Breast epithelium (tissue), 4 donors: ENCODE results near the gene CABLES2. TPM values are rescaled to one million over a fixed set of nuclear protein-coding genes. Genes with fewer than 3 reads are reported as not detected.

Source experiments
- DNase-seq, 2 donors: peaks; one replicate each; pipeline ENCODE4 v3.0.0-alpha.2; 2019; ENCODE audit warnings: low spot score in 2 of 2
- H3K27ac ChIP-seq, 2 donors: fragments of 200-600 bp; sonication (generic) in 1 of 2; one replicate each; pipeline ENCODE4 v1.5.1; 2016 to 2019; ENCODE audit warnings: mild to moderate bottlenecking in 1 of 2
- H3K27me3 ChIP-seq, 2 donors: fragments of 200-600 bp; sonication (generic) in 1 of 2; one replicate each; pipeline versions ENCODE4 v1.5.1 to v1.6.0; 2017 to 2019; ENCODE audit warnings: control low read depth in 1 of 2, mild to moderate bottlenecking in 1 of 2
- H3K36me3 ChIP-seq: fragments of 200-600 bp; one replicate; pipeline ENCODE4 v1.5.1; 2019
- H3K4me1 ChIP-seq, 2 donors: fragments of 200-600 bp; sonication (generic); one replicate each; pipeline ENCODE4 v1.5.1; 2016 to 2019; ENCODE audit warnings: control low read depth in 1 of 2
- H3K4me3 ChIP-seq, 3 donors: fragments of 200-600 bp; sonication (generic); 1 replicate in 2 of 3; 2 replicates in 1 of 3; pipeline ENCODE4 v1.5.1; 2016 to 2019; ENCODE audit warnings: mild to moderate bottlenecking in 3 of 3, moderate library complexity in 2 of 3
- H3K9me3 ChIP-seq, 2 donors: fragments of 200-600 bp; sonication (generic) in 1 of 2; one replicate each; pipeline ENCODE4 v1.5.1; 2016 to 2019; ENCODE audit warnings: control low read depth in 1 of 2
- CTCF ChIP-seq, 3 donors: fragments of 450-650 bp; IDR thresholded peaks; one replicate each; pipeline ENCODE4 v1.5.1; 2016 to 2017; ENCODE audit warnings: antibody characterized with exemption in 3 of 3, mild to moderate bottlenecking in 3 of 3, moderate library complexity in 3 of 3
- POLR2A ChIP-seq: fragments of 450-650 bp; IDR thresholded peaks from one replicate; pipeline ENCODE4 v1.6.1; 2016; ENCODE audit warnings: antibody characterized with exemption, mild to moderate bottlenecking, moderate library complexity
- POLR2AphosphoS5 ChIP-seq, 3 donors: sonication (generic); formaldehyde crosslinking; IDR thresholded peaks; one replicate each; pipeline ENCODE4 v1.6.1; 2017; ENCODE audit warnings: antibody characterized with exemption in 3 of 3
- intact Hi-C: fragments of 100-400 bp; cut with DNase I; formaldehyde crosslinking; loops from one replicate; pipeline ENCODE4 v1.15.1; 2023; ENCODE audit warnings: low total_unique reads
- total RNA-seq, 3 donors: library from RNA; depleted of rRNA; stranded (reverse); fragments of >200 nt; gene quantifications; one replicate each; pipeline ENCODE4 v1.1.0, GENCODE V29; 2016

Gene CABLES2
- total RNA-seq, 3 donors from 2014 or later = 1.8 to 3.2 (median 2.9) TPM

- TF ChIP-seq CTCF (IDR thresholded peaks at IDR 0.05) (no peak), POLR2AphosphoS5 (IDR thresholded peaks at IDR 0.05) (no peak), POLR2A (no peak)
- H3K36me3 ChIP-seq = no peaks in the 10 kb centered on the region
- H3K9me3 ChIP-seq = no peaks in the 10 kb centered on the region
- H3K27me3 ChIP-seq = no peaks in the 10 kb centered on the region
- intact Hi-C loops = no loop called here
- no peaks in the 10 kb centered on the region for H3K4me1 ChIP-seq
- no peak for DNase-seq
- H3K27ac ChIP-seq = no peak overlapping the region
- H3K4me3 ChIP-seq = no peak overlapping the region
These were observed 60.5 kb downstream of the CABLES2 start for GRCh38 chr20:62346398-62347150.

- intact Hi-C loops = no loop called here
- no peak overlapping the region for H3K27ac ChIP-seq
- no peak overlapping the region for H3K4me3 ChIP-seq
- no peaks in the 10 kb centered on the region for H3K9me3 ChIP-seq
- H3K36me3 ChIP-seq = no peaks in the 10 kb centered on the region
- H3K4me1 ChIP-seq = no peaks in the 10 kb centered on the region
- DNase-seq = no peak
- TF ChIP-seq POLR2AphosphoS5 (IDR thresholded peaks at IDR 0.05) (no peak), POLR2A (no peak), CTCF (IDR thresholded peaks at IDR 0.05) (no peak)
- H3K27me3 ChIP-seq = no peaks in the 10 kb centered on the region
These were observed 61.3 kb downstream of the CABLES2 start for GRCh38 chr20:62345681-62346370.

DNA sequence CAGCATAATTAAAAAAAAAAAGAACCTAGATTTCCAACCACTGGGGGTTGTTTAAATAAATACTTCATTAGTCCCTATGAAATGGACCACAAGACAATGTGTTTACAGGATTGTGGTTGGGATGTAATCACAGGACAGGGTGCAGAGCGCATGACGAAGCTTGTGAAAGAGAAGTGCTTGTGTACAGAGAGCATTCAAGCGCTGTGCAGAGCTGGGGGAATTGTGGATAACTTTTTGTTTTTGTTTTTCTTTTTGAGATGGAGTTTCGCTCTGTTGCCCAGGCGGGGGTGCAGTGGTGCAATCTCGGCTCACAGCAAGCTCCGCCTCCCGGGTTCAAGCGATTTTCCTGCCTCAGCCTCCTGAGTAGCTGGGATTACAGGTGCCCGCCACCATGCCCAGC, 62.3 kb downstream of the CABLES2 start:
- H3K27me3 ChIP-seq = no peaks in the 10 kb centered on the region
- DNase-seq = no peak
- no peak overlapping the region for H3K4me3 ChIP-seq
- no peaks in the 10 kb centered on the region for H3K9me3 ChIP-seq
- no peaks in the 10 kb centered on the region for H3K36me3 ChIP-seq
- no peak overlapping the region for H3K27ac ChIP-seq
- intact Hi-C loops = loop anchor here (5.0 kb wide), 1 partner anchor 698 kb away; no protein-coding TSS in a partner anchor
- H3K4me1 ChIP-seq = no peaks in the 10 kb centered on the region
- TF ChIP-seq CTCF (IDR thresholded peaks at IDR 0.05) = no peak
- TF ChIP-seq POLR2AphosphoS5 (IDR thresholded peaks at IDR 0.05) = no peak
- TF ChIP-seq POLR2A = no peak

- Histone ChIP-seq H3K27me3 (no peaks in the 10 kb centered on the region), H3K4me1 (no peaks in the 10 kb centered on the region), H3K36me3 (no peaks in the 10 kb centered on the region), H3K27ac (no peak overlapping the region), H3K9me3 (no peaks in the 10 kb centered on the region), H3K4me3 (no peak overlapping the region)
- intact Hi-C loops = loop anchor here (5.0 kb wide), 1 partner anchor 698 kb away; no protein-coding TSS in a partner anchor
- no peak for TF ChIP-seq POLR2AphosphoS5 (IDR thresholded peaks at IDR 0.05)
- no peak for TF ChIP-seq POLR2A
- no peak for TF ChIP-seq CTCF (IDR thresholded peaks at IDR 0.05)
- no peak for DNase-seq
These were observed 63.0 kb downstream of the CABLES2 start for GRCh38 chr20:62344092-62344491.

DNA sequence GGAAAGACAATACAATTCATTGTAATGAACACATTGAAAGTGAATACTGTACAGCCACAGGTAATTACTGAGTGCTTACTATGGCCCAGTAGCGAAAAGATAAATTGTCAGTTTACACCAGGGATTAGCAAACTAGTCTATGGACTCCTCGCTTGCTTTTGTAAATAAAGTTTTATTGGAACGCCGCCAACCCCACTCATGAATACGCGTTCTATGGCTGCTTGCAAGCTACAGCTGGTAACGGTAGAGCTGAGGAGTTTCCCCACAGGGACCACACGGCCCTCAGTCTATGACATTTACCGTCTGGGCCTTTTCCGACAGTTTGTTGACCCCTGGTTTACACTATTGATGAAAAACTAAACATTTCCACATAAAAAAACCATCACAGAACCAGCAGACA, 64.2 kb downstream of the CABLES2 start:
- no peaks in the 10 kb centered on the region for H3K4me1 ChIP-seq
- no peaks in the 10 kb centered on the region for H3K27me3 ChIP-seq
- H3K27ac ChIP-seq = no peak overlapping the region
- no peak overlapping the region for H3K4me3 ChIP-seq
- no peaks in the 10 kb centered on the region for H3K9me3 ChIP-seq
- TF ChIP-seq POLR2AphosphoS5 (IDR thresholded peaks at IDR 0.05) (no peak), POLR2A (no peak), CTCF (IDR thresholded peaks at IDR 0.05) (no peak)
- no peaks in the 10 kb centered on the region for H3K36me3 ChIP-seq
- no peak for DNase-seq
- intact Hi-C loops = loop anchor here (5.0 kb wide), 1 partner anchor 699 kb away; no protein-coding TSS in a partner anchor
